H1 (cell line): ENCODE data around the gene NUP188. TPM values are rescaled to one million over a fixed set of nuclear protein-coding genes. Genes with fewer than 3 reads are reported as not detected.

Source experiments
- CTCF ChIA-PET: fragments of 300-600 bp; sonication (Branson Sonifier 250); formaldehyde crosslinking; loops from one replicate; lab custom pipeline; 2021; ENCODE audit not compliant: partially characterized antibody; lab: Charles Lee
- POLR2A ChIA-PET: fragments of 300-600 bp; sonication (Branson Sonifier 250); formaldehyde crosslinking; loops from one replicate; lab custom pipeline; 2021; ENCODE audit warnings: inconsistent platforms; ENCODE audit not compliant: partially characterized antibody; lab: Charles Lee
- DNase-seq, 2 experiments: peaks; one replicate each; pipeline versions ENCODE4 v3.0.0 to v3.0.0-alpha.2; 2010 to 2022; ENCODE audit warnings: low spot score in 2 of 2, low read depth in 1 of 2, mixed read lengths in 1 of 2
- FAIRE-seq: peaks from 2 replicates; lab custom pipeline; 2011; peaks lifted over from hg19 to GRCh38; lab: Jason Lieb, UNC
- H2AFZ ChIP-seq: 2 replicates; pipeline ENCODE4 v1.8.1; 2012; ENCODE audit warnings: low read length, inconsistent platforms
- H2AK5ac ChIP-seq: 2 replicates; pipeline ENCODE4 v1.6.1; 2013; ENCODE audit warnings: low read depth, low read length
- H2BK120ac ChIP-seq: replicated peaks from 2 replicates; pipeline ENCODE3; 2013; ENCODE audit warnings: low read depth, low read length, inconsistent platforms
- H2BK12ac ChIP-seq: 2 replicates; pipeline ENCODE4 v1.6.1; 2013; ENCODE audit warnings: low read depth, low read length
- H2BK15ac ChIP-seq: 2 replicates; pipeline ENCODE4 v1.6.1; 2013; ENCODE audit warnings: low read length
- H2BK20ac ChIP-seq: 2 replicates; pipeline ENCODE4 v1.6.1; 2013; ENCODE audit warnings: low read length
- H2BK5ac ChIP-seq: 2 replicates; pipeline ENCODE4 v1.6.1; 2013; ENCODE audit warnings: low read depth, low read length
- H3K14ac ChIP-seq: 2 replicates; pipeline ENCODE4 v1.6.1; 2013; ENCODE audit warnings: inconsistent platforms; ENCODE audit not compliant: insufficient read length
- H3K18ac ChIP-seq: 2 replicates; pipeline ENCODE4 v1.6.1; 2013; ENCODE audit warnings: low read length; ENCODE audit errors: extremely low read depth
- H3K23ac ChIP-seq: 2 replicates; pipeline ENCODE4 v1.6.1; 2013; ENCODE audit warnings: inconsistent platforms; ENCODE audit not compliant: insufficient read length
- H3K23me2 ChIP-seq: 2 replicates; pipeline ENCODE4 v1.6.1; 2013; ENCODE audit warnings: low read depth, low read length
- H3K27ac ChIP-seq: 2 replicates; pipeline ENCODE4 v1.6.1; 2011; ENCODE audit warnings: low read depth, low read length, inconsistent platforms
- H3K27me3 ChIP-seq, 4 experiments: replicated peaks in 1 of 4; 1 replicate in 1 of 4; 2 replicates in 3 of 4; pipeline versions ENCODE4 v1.6.1 to v1.8.1; 2011 to 2013; ENCODE audit warnings: low read length in 3 of 4, mild to moderate bottlenecking in 3 of 4, inconsistent platforms in 2 of 4, mixed read lengths in 2 of 4, moderate library complexity in 1 of 4; ENCODE audit not compliant: control insufficient read depth in 3 of 4, insufficient read depth in 3 of 4; ENCODE audit errors: extremely low read depth in 1 of 4
- H3K36me3 ChIP-seq, 4 experiments: 2 replicates each; pipeline versions ENCODE4 v1.6.1 to v1.8.1; 2011 to 2013; ENCODE audit warnings: mild to moderate bottlenecking in 4 of 4, low read length in 3 of 4, moderate library complexity in 2 of 4, control low read depth in 1 of 4, inconsistent platforms in 1 of 4; ENCODE audit not compliant: insufficient read depth in 4 of 4, control insufficient read depth in 2 of 4
- H3K4ac ChIP-seq: replicated peaks from 2 replicates; pipeline ENCODE3; 2013; ENCODE audit warnings: low read length, low read depth, mixed read lengths, inconsistent platforms; ENCODE audit not compliant: insufficient read length
- H3K4me1 ChIP-seq, 4 experiments: replicated peaks in 1 of 4; 1 replicate in 1 of 4; 2 replicates in 3 of 4; pipeline versions ENCODE4 v1.6.1 to v1.8.1; 2011 to 2013; ENCODE audit warnings: low read length in 3 of 4, inconsistent platforms in 2 of 4, mixed read lengths in 1 of 4; ENCODE audit not compliant: insufficient read depth in 4 of 4, control insufficient read depth in 3 of 4
- H3K4me2 ChIP-seq, 2 experiments: 2 replicates each; pipeline versions ENCODE4 v1.6.1 to v1.8.1; 2011 to 2013; ENCODE audit warnings: low read depth in 2 of 2, low read length in 2 of 2, control low read depth in 1 of 2, inconsistent platforms in 1 of 2, mild to moderate bottlenecking in 1 of 2; ENCODE audit not compliant: insufficient read depth in 1 of 2
- H3K4me3 ChIP-seq, 4 experiments: fragments of 200-600, 300-600 bp in 1 of 4; sonication (generic), shearing (Covaris generic), sonication (Bioruptor Twin) in 1 of 4; 2 replicates each; pipeline versions ENCODE4 v1.5.1 to v1.8.1; 2011 to 2016; ENCODE audit warnings: low read length in 4 of 4, low read depth in 3 of 4, control low read depth in 2 of 4, inconsistent platforms in 2 of 4, mild to moderate bottlenecking in 2 of 4, mixed read lengths in 1 of 4, moderate library complexity in 1 of 4; ENCODE audit not compliant: insufficient read depth in 2 of 4; ENCODE audit errors: extremely low read depth in 1 of 4
- H3K56ac ChIP-seq: replicated peaks from 2 replicates; pipeline ENCODE3; 2013; ENCODE audit warnings: low read depth, mild to moderate bottlenecking, mixed read lengths, low read length, inconsistent platforms; ENCODE audit not compliant: insufficient read length
- H3K79me1 ChIP-seq: 2 replicates; pipeline ENCODE4 v1.6.1; 2013; ENCODE audit warnings: low read depth, low read length, control low read depth
- H3K79me2 ChIP-seq, 2 experiments: 2 replicates each; pipeline versions ENCODE4 v1.6.1 to v1.8.1; 2012 to 2013; ENCODE audit warnings: low read length in 2 of 2, mild to moderate bottlenecking in 2 of 2, inconsistent platforms in 1 of 2; ENCODE audit not compliant: insufficient read depth in 2 of 2, control insufficient read depth in 1 of 2
- H3K9ac ChIP-seq, 4 experiments: replicated peaks in 1 of 4; 1 replicate in 1 of 4; 2 replicates in 3 of 4; pipeline versions ENCODE4 v1.6.1 to v1.8.1; 2011 to 2013; ENCODE audit warnings: low read depth in 3 of 4, low read length in 3 of 4, control low read depth in 2 of 4, mild to moderate bottlenecking in 2 of 4, moderate library complexity in 2 of 4, inconsistent platforms in 1 of 4; ENCODE audit errors: extremely low read depth in 1 of 4
- H3K9me3 ChIP-seq, 2 experiments: 2 replicates each; pipeline versions ENCODE4 v1.6.1 to v1.8.1; 2012 to 2013; ENCODE audit warnings: mild to moderate bottlenecking in 2 of 2, moderate library complexity in 2 of 2, control low read depth in 1 of 2, inconsistent platforms in 1 of 2, low read depth in 1 of 2, low read length in 1 of 2, mixed read lengths in 1 of 2; ENCODE audit not compliant: insufficient read depth in 2 of 2
- H4K20me1 ChIP-seq, 2 experiments: replicated peaks in 1 of 2; 2 replicates each; pipeline versions ENCODE3 to v1.8.1; 2011 to 2013; ENCODE audit warnings: inconsistent platforms in 2 of 2, low read length in 2 of 2, mild to moderate bottlenecking in 1 of 2; ENCODE audit not compliant: insufficient read depth in 2 of 2, control insufficient read depth in 1 of 2
- H4K5ac ChIP-seq: 2 replicates; pipeline ENCODE4 v1.6.1; 2013; ENCODE audit warnings: low read length, low read depth, mixed read lengths, inconsistent platforms; ENCODE audit not compliant: insufficient read length
- H4K8ac ChIP-seq: 2 replicates; pipeline ENCODE4 v1.8.0; 2013; ENCODE audit warnings: mild to moderate bottlenecking, moderate library complexity, low read length, inconsistent platforms; ENCODE audit not compliant: insufficient read depth; ENCODE audit errors: extremely low read depth
- H4K91ac ChIP-seq: replicated peaks from 2 replicates; pipeline ENCODE3; 2013; ENCODE audit warnings: low read length, mixed read lengths, inconsistent platforms; ENCODE audit not compliant: insufficient read length
- CBX8 ChIP-seq: fragments of 300-800, 300-1000 bp; sonication (generic); IDR thresholded peaks from 2 replicates; pipeline ENCODE4 v1.7.1; 2016; ENCODE audit warnings: low read depth, low read length, borderline replicate concordance
- E2F6 ChIP-seq: IDR thresholded peaks from 2 replicates; pipeline ENCODE4 v1.6.1; 2012; ENCODE audit warnings: inconsistent platforms
- EZH2 ChIP-seq: fragments of 200-600 bp; sonication (generic); IDR thresholded peaks from 2 replicates; pipeline ENCODE4 v1.7.1; 2012; ENCODE audit warnings: low read depth, mild to moderate bottlenecking, moderate library complexity, low read length, inconsistent platforms; ENCODE audit not compliant: severe bottlenecking
- HDAC2 ChIP-seq, 2 experiments: fragments of 300-600 bp in 1 of 2; sonication (generic) in 1 of 2; IDR thresholded peaks; 2 replicates each; pipeline ENCODE4 v1.6.1; 2011 to 2012; ENCODE audit warnings: low read depth in 2 of 2, low read length in 2 of 2, mild to moderate bottlenecking in 2 of 2, moderate library complexity in 2 of 2, borderline replicate concordance in 1 of 2, inconsistent platforms in 1 of 2
- MAFK ChIP-seq: IDR thresholded peaks from 2 replicates; pipeline ENCODE4 v1.6.1; 2012; ENCODE audit warnings: low read depth, mild to moderate bottlenecking, improper control_type of control experiment, low read length
- PHF8 ChIP-seq: fragments of 200-600 bp; sonication (generic); conservative IDR thresholded peaks from 2 replicates; pipeline ENCODE4 v1.7.1; 2012; ENCODE audit warnings: low read depth, mild to moderate bottlenecking, inconsistent platforms, low read length, moderate library complexity
- POU5F1 ChIP-seq: IDR thresholded peaks from 2 replicates; pipeline ENCODE4 v1.6.1; 2011; ENCODE audit warnings: low read depth, mild to moderate bottlenecking, low read length, moderate library complexity
- RNF2 ChIP-seq: fragments of 200-900, 300-1000 bp; sonication (generic); IDR thresholded peaks from 2 replicates; pipeline ENCODE4 v1.7.1; 2016; ENCODE audit warnings: borderline replicate concordance, low read depth, mild to moderate bottlenecking, antibody characterized with exemption, low read length; ENCODE audit not compliant: poor library complexity, severe bottlenecking; ENCODE audit errors: missing control alignments
- RXRA ChIP-seq: IDR thresholded peaks from 2 replicates; pipeline ENCODE4 v1.6.1; 2011; ENCODE audit warnings: low read depth, mild to moderate bottlenecking, low read length, moderate library complexity; ENCODE audit not compliant: insufficient read depth
- TAF7 ChIP-seq: optimal IDR thresholded peaks from 2 replicates; pipeline ENCODE3; 2011; ENCODE audit warnings: low read depth, mild to moderate bottlenecking, inconsistent platforms, low read length, moderate library complexity, borderline replicate concordance
- WGBS, 2 experiments: shearing (Covaris generic) in 1 of 2; methylation state at CpG; one replicate each; pipeline versions ENCODE4 v1.1.6 to v1.1.7; 2013 to 2015; ENCODE audit warnings: low lambda C conversion rate in 2 of 2, mixed read lengths in 2 of 2, inconsistent platforms in 1 of 2, low coverage in 1 of 2, missing lambda C conversion rate in 1 of 2; ENCODE audit not compliant: insufficient replicate concordance in 2 of 2, insufficient coverage in 1 of 2, insufficient read length in 1 of 2; ENCODE audit errors: extremely low coverage in 1 of 2, missing lambda C conversion rate in 1 of 2; 5-methylcytosine and 5-hydroxymethylcytosine counted together
- polyA plus RNA-seq, 7 experiments: library from polyadenylated mRNA; depleted of rRNA in 3 of 7; stranded (reverse) in 5 of 7; unstranded in 2 of 7; fragments of >200 nt in 5 of 7; fragments of 200-250 nt in 2 of 7; gene quantifications; 1 replicate in 5 of 7; 2 replicates in 1 of 7; 4 replicates in 1 of 7; pipeline versions ENCODE4 v1.2.1 to v1.2.3, GENCODE V29; 2011 to 2013; ENCODE audit warnings: missing spikeins in 2 of 7, mixed read lengths in 2 of 7
- total RNA-seq: library from RNA; stranded (reverse); fragmentation: NEBNext Ultra II Directional; extraction: Animal tissue kit (Norgen Biotek cat#: 25700); gene quantifications from 2 replicates; pipeline ENCODE4 v1.2.1, GENCODE V29; 2021

NUP188 gene
- total and polyA plus RNA-seq, 2 of the 8 experiments (the other 6 are each of a cell fraction or from before 2014, with no cell fraction given), result 90.1 to 111 TPM

GRCh38 chr9:129013674-129014073 is 66.2 kb downstream of the NUP188 start:
- no peaks in the 10 kb centered on the region for H3K27me3 ChIP-seq
- no peak overlapping the region for H2BK20ac ChIP-seq
- no peak overlapping the region for H3K27ac ChIP-seq
- H3K9me3 ChIP-seq, result no peaks in the 10 kb centered on the region
- H2BK5ac ChIP-seq, result no peak overlapping the region
- H3K9ac ChIP-seq, result no peak overlapping the region
- H2AK5ac ChIP-seq, result no peak overlapping the region
- DNase-seq, result no peak
- H3K23ac ChIP-seq, result no peak overlapping the region
- peaks cover 2% of the 10 kb centered on the region for H3K79me1 ChIP-seq
- no peaks in the 10 kb centered on the region for H3K79me2 ChIP-seq
- no peak overlapping the region for H3K4me2 ChIP-seq
- H3K14ac ChIP-seq, result no peak overlapping the region
- WGBS, 2 experiments, result 90% methylated on average over 11 of the region's 11 CpGs; no CpG with 5 or more reads in 1 of the 2 experiments
- H2BK12ac ChIP-seq, result no peak overlapping the region
- TF ChIP-seq HDAC2 (IDR thresholded peaks at IDR 0.05; ENCODE audit: borderline replicate concordance in 1 of 2, low read depth in 2 of 2, low read length in 2 of 2) (no peak), RXRA (no peak), EZH2 (no peak), POU5F1 (no peak), PHF8 (no peak), CBX8 (no peak), TAF7 (no peak), RNF2 (no peak), E2F6 (no peak), MAFK (no peak)
- TF ChIP-seq, all 59 proteins: peak for 0
- Histone ChIP-seq H3K36me3 (peaks cover 6 to 40% (median 20%) of the 10 kb centered on the region in 4 experiments; a peak in 7 of 8 replicates), H2BK15ac (no peak overlapping the region), H2BK120ac (no peak overlapping the region), H4K8ac (no peak overlapping the region; the same call in 1 of the 2 replicates), H3K4me3 (no peak overlapping the region), H2AFZ (no peak overlapping the region), H4K5ac (no peak overlapping the region), H4K91ac (no peak overlapping the region), H3K4me1 (no peaks in the 10 kb centered on the region), H3K18ac (no peak overlapping the region), H3K23me2 (no peaks in the 10 kb centered on the region), H4K20me1 (peaks cover 0 to 11% of the 10 kb centered on the region in 2 experiments), H3K56ac (no peak overlapping the region), H3K4ac (no peak overlapping the region)
- ChIA-PET POLR2A (interaction anchor here (1.3 to 5.6 kb wide), 2 partner anchors 10 kb away, joined by 3 to 41 read pairs; no protein-coding TSS in a partner anchor), CTCF (interaction anchor here (0.8 to 1.7 kb wide), 2 partner anchors 9 to 26 kb away, joined by 3 to 6 read pairs; no protein-coding TSS in a partner anchor)
- no peak for FAIRE-seq
